ENCODE measurements around the gene ATXN7L1.

Gene ATXN7L1

DNA sequence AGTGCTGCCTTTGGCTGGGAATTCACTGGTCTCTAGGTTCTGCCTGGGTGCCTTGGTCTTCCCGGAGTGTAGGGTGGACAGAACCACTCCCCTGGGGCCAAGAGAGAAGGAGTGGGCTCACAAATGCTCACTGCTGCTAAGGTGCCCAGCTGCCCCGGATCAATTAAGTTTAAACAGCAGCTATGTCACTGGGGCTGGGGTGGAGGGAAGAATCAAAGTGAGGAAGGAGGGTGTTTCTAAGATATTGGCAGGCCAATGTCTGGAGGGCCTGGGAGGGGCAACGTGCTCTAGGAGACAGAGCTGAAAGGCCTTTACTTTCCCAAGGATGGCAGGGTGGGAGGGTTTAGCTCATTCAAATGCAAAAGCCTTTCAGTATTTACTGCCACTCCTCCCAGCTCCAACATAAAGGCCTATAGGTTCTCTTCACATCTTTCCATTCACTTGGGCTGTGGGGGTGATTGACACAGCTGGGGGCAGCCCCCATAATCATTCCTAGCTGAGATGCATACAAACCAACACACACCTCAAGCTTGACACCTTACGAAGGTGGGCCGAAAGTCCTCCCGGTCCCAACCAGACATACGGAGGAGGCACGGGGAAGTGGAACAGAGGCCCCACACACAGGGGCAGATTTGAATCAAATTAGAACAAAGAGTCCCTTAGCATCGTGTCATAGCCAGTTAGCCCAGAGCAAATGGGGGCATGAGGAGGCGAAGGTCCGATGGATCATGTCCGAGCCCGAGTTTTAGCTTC lies 187.2 kb downstream of the ATXN7L1 start:
- Histone ChIP-seq H3K4me2 (ENCODE audit: low read depth, low read length) (no peak overlapping the region), H3K27me3 (replicated peaks; ENCODE audit: insufficient read depth, low read length) (no peaks in the 10 kb centered on the region), H3K9ac (ENCODE audit: low read length) (no peak overlapping the region), H3F3A (ENCODE audit: insufficient read depth, low read length) (no peaks in the 10 kb centered on the region), H2AFZ (ENCODE audit: low read length) (no peak overlapping the region), H3K79me2 (ENCODE audit: low read length) (no peaks in the 10 kb centered on the region), H3K4me1 (ENCODE audit: low read length) (no peaks in the 10 kb centered on the region), H3K9me3 (replicated peaks; ENCODE audit: insufficient read depth, low read length) (no peaks in the 10 kb centered on the region), H3K4me3 (ENCODE audit: low read length) (no peak overlapping the region), H3K36me3 (replicated peaks; ENCODE audit: insufficient read depth, low read length) (no peaks in the 10 kb centered on the region), H3K9me2 (replicated peaks; ENCODE audit: insufficient read depth, low read length) (no peaks in the 10 kb centered on the region), H3K27ac (ENCODE audit: low read length) (no peak overlapping the region), H4K20me1 (ENCODE audit: insufficient read depth, low read length) (no peaks in the 10 kb centered on the region)
- DNase-seq: no peak
- no peak for TF ChIP-seq EZH2 (optimal IDR thresholded peaks at IDR 0.05; ENCODE audit: low read depth, low read length)
- TF ChIP-seq, protein P1, sequence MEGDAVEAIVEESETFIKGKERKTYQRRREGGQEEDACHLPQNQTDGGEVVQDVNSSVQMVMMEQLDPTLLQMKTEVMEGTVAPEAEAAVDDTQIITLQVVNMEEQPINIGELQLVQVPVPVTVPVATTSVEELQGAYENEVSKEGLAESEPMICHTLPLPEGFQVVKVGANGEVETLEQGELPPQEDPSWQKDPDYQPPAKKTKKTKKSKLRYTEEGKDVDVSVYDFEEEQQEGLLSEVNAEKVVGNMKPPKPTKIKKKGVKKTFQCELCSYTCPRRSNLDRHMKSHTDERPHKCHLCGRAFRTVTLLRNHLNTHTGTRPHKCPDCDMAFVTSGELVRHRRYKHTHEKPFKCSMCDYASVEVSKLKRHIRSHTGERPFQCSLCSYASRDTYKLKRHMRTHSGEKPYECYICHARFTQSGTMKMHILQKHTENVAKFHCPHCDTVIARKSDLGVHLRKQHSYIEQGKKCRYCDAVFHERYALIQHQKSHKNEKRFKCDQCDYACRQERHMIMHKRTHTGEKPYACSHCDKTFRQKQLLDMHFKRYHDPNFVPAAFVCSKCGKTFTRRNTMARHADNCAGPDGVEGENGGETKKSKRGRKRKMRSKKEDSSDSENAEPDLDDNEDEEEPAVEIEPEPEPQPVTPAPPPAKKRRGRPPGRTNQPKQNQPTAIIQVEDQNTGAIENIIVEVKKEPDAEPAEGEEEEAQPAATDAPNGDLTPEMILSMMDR (IDR thresholded peaks at IDR 0.05; ENCODE audit: low read length): no peak

- Histone ChIP-seq H3K27me3 (replicated peaks; ENCODE audit: insufficient read depth, low read length) (no peaks in the 10 kb centered on the region), H2AFZ (ENCODE audit: low read length) (no peak overlapping the region), H3K79me2 (ENCODE audit: low read length) (no peaks in the 10 kb centered on the region), H3K4me3 (ENCODE audit: low read length) (no peak overlapping the region), H3K4me1 (ENCODE audit: low read length) (no peaks in the 10 kb centered on the region), H3K36me3 (replicated peaks; ENCODE audit: insufficient read depth, low read length) (no peaks in the 10 kb centered on the region), H3F3A (ENCODE audit: insufficient read depth, low read length) (no peaks in the 10 kb centered on the region), H3K4me2 (ENCODE audit: low read depth, low read length) (no peak overlapping the region), H3K27ac (ENCODE audit: low read length) (no peak overlapping the region), H3K9me3 (replicated peaks; ENCODE audit: insufficient read depth, low read length) (no peaks in the 10 kb centered on the region), H3K9ac (ENCODE audit: low read length) (no peak overlapping the region), H3K9me2 (replicated peaks; ENCODE audit: insufficient read depth, low read length) (no peaks in the 10 kb centered on the region), H4K20me1 (ENCODE audit: insufficient read depth, low read length) (no peaks in the 10 kb centered on the region)
- TF ChIP-seq EZH2 (optimal IDR thresholded peaks at IDR 0.05; ENCODE audit: low read depth, low read length) (no peak), EZH2phosphoT487 (IDR thresholded peaks at IDR 0.05; ENCODE audit: low read length) (no peak)
- TF ChIP-seq, protein P1 (IDR thresholded peaks at IDR 0.05; ENCODE audit: low read length): no peak
- DNase-seq: no peak
These were observed 187.8 kb downstream of the ATXN7L1 start for GRCh38 chr7:105688617-105689016.

DNA sequence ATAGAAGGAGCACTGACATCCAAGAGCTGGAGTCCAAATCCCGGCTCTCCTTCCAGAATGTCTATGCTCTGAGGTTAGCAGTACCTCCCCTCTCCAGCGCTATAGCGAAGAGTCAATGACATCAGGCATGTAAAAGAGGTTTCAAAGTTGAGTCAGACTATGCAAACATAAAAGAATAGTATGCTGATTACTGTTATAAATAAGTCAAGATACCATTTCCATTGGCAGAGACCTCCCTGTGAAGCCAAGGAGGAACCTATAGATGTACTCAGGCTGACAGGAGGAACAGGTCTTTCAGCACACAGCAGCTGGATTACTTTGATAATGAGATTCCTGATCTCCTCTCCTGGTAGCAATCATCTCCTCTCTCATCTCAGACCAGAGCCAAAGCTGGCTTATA lies 191.2 kb downstream of the ATXN7L1 start:
- Histone ChIP-seq H4K20me1 (ENCODE audit: insufficient read depth, low read length) (no peaks in the 10 kb centered on the region), H3F3A (ENCODE audit: insufficient read depth, low read length) (no peaks in the 10 kb centered on the region), H3K27ac (ENCODE audit: low read length) (no peak overlapping the region), H3K27me3 (replicated peaks; ENCODE audit: insufficient read depth, low read length) (no peaks in the 10 kb centered on the region), H3K4me2 (ENCODE audit: low read depth, low read length) (no peak overlapping the region), H3K9ac (ENCODE audit: low read length) (no peak overlapping the region), H3K79me2 (ENCODE audit: low read length) (no peaks in the 10 kb centered on the region), H2AFZ (ENCODE audit: low read length) (no peak overlapping the region), H3K9me2 (replicated peaks; ENCODE audit: insufficient read depth, low read length) (no peaks in the 10 kb centered on the region), H3K4me3 (ENCODE audit: low read length) (no peak overlapping the region), H3K36me3 (replicated peaks; ENCODE audit: insufficient read depth, low read length) (no peaks in the 10 kb centered on the region), H3K4me1 (ENCODE audit: low read length) (no peaks in the 10 kb centered on the region), H3K9me3 (replicated peaks; ENCODE audit: insufficient read depth, low read length) (no peaks in the 10 kb centered on the region)
- TF ChIP-seq EZH2phosphoT487 (IDR thresholded peaks at IDR 0.05; ENCODE audit: low read length) (no peak), EZH2 (optimal IDR thresholded peaks at IDR 0.05; ENCODE audit: low read depth, low read length) (no peak)
- TF ChIP-seq, protein P1 (IDR thresholded peaks at IDR 0.05; ENCODE audit: low read length): no peak
- no peak for DNase-seq

All from MM.1S (cell line).